Measurements from ENCODE around the gene PMIS2.

DNA sequence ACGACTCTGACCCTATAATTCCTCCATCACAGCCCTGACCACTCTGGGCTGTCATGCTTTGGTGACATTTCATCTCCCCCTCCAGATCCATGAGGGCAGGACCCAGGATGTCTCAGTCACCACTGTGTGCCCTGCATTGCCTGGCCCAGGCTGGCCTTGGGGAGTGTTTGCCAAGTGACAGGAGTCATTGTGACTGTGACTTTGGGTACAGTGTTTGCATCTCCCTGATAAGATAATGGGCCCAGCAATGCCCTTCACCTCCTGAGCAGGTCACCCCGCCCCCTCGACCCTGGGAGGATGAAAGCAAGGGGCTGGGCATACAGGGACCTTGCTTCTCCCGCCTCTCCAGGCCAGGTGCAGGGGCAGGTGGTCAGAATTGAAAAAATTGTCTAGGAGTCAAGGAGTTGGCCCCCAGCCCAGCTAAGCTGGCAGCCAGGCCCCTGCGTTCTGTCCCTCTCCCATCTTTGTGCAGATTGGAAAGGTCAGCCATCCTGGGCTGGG, 16.6 kb upstream of the PMIS2 start:
- TF ChIP-seq POLR2AphosphoS5 (IDR thresholded peaks at IDR 0.05) (no peak), POLR2A (IDR thresholded peaks at IDR 0.05) (no peak)
- TF ChIP-seq, protein P1, sequence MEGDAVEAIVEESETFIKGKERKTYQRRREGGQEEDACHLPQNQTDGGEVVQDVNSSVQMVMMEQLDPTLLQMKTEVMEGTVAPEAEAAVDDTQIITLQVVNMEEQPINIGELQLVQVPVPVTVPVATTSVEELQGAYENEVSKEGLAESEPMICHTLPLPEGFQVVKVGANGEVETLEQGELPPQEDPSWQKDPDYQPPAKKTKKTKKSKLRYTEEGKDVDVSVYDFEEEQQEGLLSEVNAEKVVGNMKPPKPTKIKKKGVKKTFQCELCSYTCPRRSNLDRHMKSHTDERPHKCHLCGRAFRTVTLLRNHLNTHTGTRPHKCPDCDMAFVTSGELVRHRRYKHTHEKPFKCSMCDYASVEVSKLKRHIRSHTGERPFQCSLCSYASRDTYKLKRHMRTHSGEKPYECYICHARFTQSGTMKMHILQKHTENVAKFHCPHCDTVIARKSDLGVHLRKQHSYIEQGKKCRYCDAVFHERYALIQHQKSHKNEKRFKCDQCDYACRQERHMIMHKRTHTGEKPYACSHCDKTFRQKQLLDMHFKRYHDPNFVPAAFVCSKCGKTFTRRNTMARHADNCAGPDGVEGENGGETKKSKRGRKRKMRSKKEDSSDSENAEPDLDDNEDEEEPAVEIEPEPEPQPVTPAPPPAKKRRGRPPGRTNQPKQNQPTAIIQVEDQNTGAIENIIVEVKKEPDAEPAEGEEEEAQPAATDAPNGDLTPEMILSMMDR (IDR thresholded peaks at IDR 0.05): no peak

Data from suprapubic skin (tissue), 4 donors.